Suprapubic skin (tissue), 4 donors: Measurements from ENCODE around the gene MAST2. TPM values are rescaled to one million over a fixed set of nuclear protein-coding genes. Genes with fewer than 3 reads are reported as not detected.

ENCODE experiments used
- DNase-seq, 2 donors: peaks; one replicate each; pipeline ENCODE4 v3.0.0-alpha.2; 2019; ENCODE audit warnings: low spot score in 2 of 2
- H3K27ac ChIP-seq: fragments of 200-600 bp; sonication (generic); one replicate; pipeline ENCODE4 v1.5.1; 2019
- H3K27me3 ChIP-seq: fragments of 200-600 bp; sonication (generic); one replicate; pipeline ENCODE4 v1.5.1; 2019
- H3K36me3 ChIP-seq: fragments of 200-600 bp; sonication (generic); one replicate; pipeline ENCODE4 v1.5.1; 2019
- H3K4me1 ChIP-seq: fragments of 200-600 bp; sonication (generic); one replicate; pipeline ENCODE4 v1.5.1; 2019
- H3K4me3 ChIP-seq: fragments of 200-600 bp; sonication (generic); one replicate; pipeline ENCODE4 v1.5.1; 2019; ENCODE audit warnings: mild to moderate bottlenecking
- H3K9me3 ChIP-seq: fragments of 200-600 bp; sonication (generic); one replicate; pipeline ENCODE4 v1.5.1; 2019
- CTCF ChIP-seq, 2 donors: fragments of 200-600 bp in 1 of 2; fragments of 450-650 bp in 1 of 2; sonication (generic) in 1 of 2; IDR thresholded peaks; one replicate each; pipeline ENCODE4 v1.5.1; 2016 to 2019; ENCODE audit warnings: antibody characterized with exemption in 2 of 2, mild to moderate bottlenecking in 1 of 2, moderate library complexity in 1 of 2
- EP300 ChIP-seq: sonication (generic); formaldehyde crosslinking; IDR thresholded peaks from one replicate; pipeline ENCODE4 v1.6.1; 2017; ENCODE audit warnings: antibody characterized with exemption
- POLR2A ChIP-seq, 2 donors: fragments of 450-650 bp; IDR thresholded peaks; one replicate each; pipeline ENCODE4 v1.6.1; 2017; ENCODE audit warnings: antibody characterized with exemption in 2 of 2, mild to moderate bottlenecking in 2 of 2, moderate library complexity in 2 of 2
- POLR2AphosphoS5 ChIP-seq, 3 donors: sonication (generic); formaldehyde crosslinking; IDR thresholded peaks; one replicate each; pipeline ENCODE4 v1.6.1; 2017; ENCODE audit warnings: antibody characterized with exemption in 3 of 3
- WGBS: methylation state at CpG from one replicate; pipeline ENCODE4 v1.1.5; 2018; 5-methylcytosine and 5-hydroxymethylcytosine counted together
- total RNA-seq, 4 donors: library from RNA; depleted of rRNA; stranded (reverse); fragments of >200 nt; gene quantifications; one replicate each; pipeline ENCODE4 v1.1.0, GENCODE V29; 2016

Gene MAST2
- total RNA-seq, 4 donors from 2014 or later = 15.4 to 21.6 (median 20.1) TPM

- no peaks in the 10 kb centered on the region for H3K27me3 ChIP-seq
- H3K9me3 ChIP-seq = no peaks in the 10 kb centered on the region
- no peak for TF ChIP-seq POLR2A (IDR thresholded peaks at IDR 0.05)
- TF ChIP-seq EP300 = no peak
- TF ChIP-seq CTCF (IDR thresholded peaks at IDR 0.05) = no peak
- TF ChIP-seq POLR2AphosphoS5 (IDR thresholded peaks at IDR 0.05) = no peak
- no peak overlapping the region for H3K4me3 ChIP-seq
- H3K36me3 ChIP-seq = no peaks in the 10 kb centered on the region
- 66% methylated on average over 2 of the region's 2 CpGs for WGBS
- DNase-seq = no peak
- H3K4me1 ChIP-seq = no peaks in the 10 kb centered on the region
- H3K27ac ChIP-seq = no peak overlapping the region
Measured at GRCh38 chr1:45789601-45790000, 13.8 kb upstream of the MAST2 start.

GRCh38 chr1:45792744-45793143 lies 10.7 kb upstream of the MAST2 start:
- DNase-seq = no peak
- TF ChIP-seq POLR2A (IDR thresholded peaks at IDR 0.05) (no peak), EP300 (no peak), POLR2AphosphoS5 (IDR thresholded peaks at IDR 0.05) (no peak), CTCF (IDR thresholded peaks at IDR 0.05) (no peak)
- Histone ChIP-seq H3K36me3 (no peaks in the 10 kb centered on the region), H3K27ac (no peak overlapping the region), H3K27me3 (no peaks in the 10 kb centered on the region), H3K4me1 (no peaks in the 10 kb centered on the region), H3K4me3 (no peak overlapping the region), H3K9me3 (no peaks in the 10 kb centered on the region)
- 87% methylated on average over 4 of the region's 4 CpGs for WGBS

- Histone ChIP-seq H3K4me1 (no peaks in the 10 kb centered on the region), H3K9me3 (no peaks in the 10 kb centered on the region), H3K36me3 (no peaks in the 10 kb centered on the region), H3K4me3 (no peak overlapping the region), H3K27me3 (no peaks in the 10 kb centered on the region), H3K27ac (no peak overlapping the region)
- WGBS = 68% methylated on average over 7 of the region's 7 CpGs
- no peak for TF ChIP-seq POLR2AphosphoS5 (IDR thresholded peaks at IDR 0.05)
- no peak for TF ChIP-seq EP300
- no peak for TF ChIP-seq POLR2A (IDR thresholded peaks at IDR 0.05)
- TF ChIP-seq CTCF (IDR thresholded peaks at IDR 0.05) = no peak
- no peak for DNase-seq
Measured at GRCh38 chr1:45793942-45794604, 9.3 kb upstream of the MAST2 start.

GRCh38 chr1:45796381-45796780 lies 7.0 kb upstream of the MAST2 start:
- no peaks in the 10 kb centered on the region for H3K9me3 ChIP-seq
- 68% methylated on average over 2 of the region's 2 CpGs for WGBS
- DNase-seq = no peak
- H3K27ac ChIP-seq = no peak overlapping the region
- H3K36me3 ChIP-seq = no peaks in the 10 kb centered on the region
- H3K4me3 ChIP-seq = no peak overlapping the region
- H3K4me1 ChIP-seq = no peaks in the 10 kb centered on the region
- no peaks in the 10 kb centered on the region for H3K27me3 ChIP-seq
- TF ChIP-seq CTCF (IDR thresholded peaks at IDR 0.05) = no peak
- no peak for TF ChIP-seq EP300
- no peak for TF ChIP-seq POLR2A (IDR thresholded peaks at IDR 0.05)
- no peak for TF ChIP-seq POLR2AphosphoS5 (IDR thresholded peaks at IDR 0.05)

- no peaks in the 10 kb centered on the region for H3K9me3 ChIP-seq
- H3K27me3 ChIP-seq = no peaks in the 10 kb centered on the region
- H3K4me3 ChIP-seq = no peak overlapping the region
- no peak for DNase-seq
- WGBS = 86% methylated on average over 9 of the region's 9 CpGs
- no peaks in the 10 kb centered on the region for H3K4me1 ChIP-seq
- TF ChIP-seq POLR2AphosphoS5 (IDR thresholded peaks at IDR 0.05) = no peak
- no peak for TF ChIP-seq CTCF (IDR thresholded peaks at IDR 0.05)
- TF ChIP-seq EP300 = no peak
- TF ChIP-seq POLR2A (IDR thresholded peaks at IDR 0.05) = no peak
- H3K27ac ChIP-seq = no peak overlapping the region
- H3K36me3 ChIP-seq = no peaks in the 10 kb centered on the region
Measured at GRCh38 chr1:45796946-45797345, 6.5 kb upstream of the MAST2 start.
